GM19397 (cell line): ENCODE measurements around the gene NT5DC2.

Source experiments
- ATAC-seq: cut with Tn5 transposase; IDR thresholded peaks from one replicate; pipeline ENCODE4 v1.9.1; 2021; ENCODE audit warnings: mild to moderate bottlenecking, moderate library complexity; ENCODE audit not compliant: unreplicated experiment

NT5DC2 gene

DNA sequence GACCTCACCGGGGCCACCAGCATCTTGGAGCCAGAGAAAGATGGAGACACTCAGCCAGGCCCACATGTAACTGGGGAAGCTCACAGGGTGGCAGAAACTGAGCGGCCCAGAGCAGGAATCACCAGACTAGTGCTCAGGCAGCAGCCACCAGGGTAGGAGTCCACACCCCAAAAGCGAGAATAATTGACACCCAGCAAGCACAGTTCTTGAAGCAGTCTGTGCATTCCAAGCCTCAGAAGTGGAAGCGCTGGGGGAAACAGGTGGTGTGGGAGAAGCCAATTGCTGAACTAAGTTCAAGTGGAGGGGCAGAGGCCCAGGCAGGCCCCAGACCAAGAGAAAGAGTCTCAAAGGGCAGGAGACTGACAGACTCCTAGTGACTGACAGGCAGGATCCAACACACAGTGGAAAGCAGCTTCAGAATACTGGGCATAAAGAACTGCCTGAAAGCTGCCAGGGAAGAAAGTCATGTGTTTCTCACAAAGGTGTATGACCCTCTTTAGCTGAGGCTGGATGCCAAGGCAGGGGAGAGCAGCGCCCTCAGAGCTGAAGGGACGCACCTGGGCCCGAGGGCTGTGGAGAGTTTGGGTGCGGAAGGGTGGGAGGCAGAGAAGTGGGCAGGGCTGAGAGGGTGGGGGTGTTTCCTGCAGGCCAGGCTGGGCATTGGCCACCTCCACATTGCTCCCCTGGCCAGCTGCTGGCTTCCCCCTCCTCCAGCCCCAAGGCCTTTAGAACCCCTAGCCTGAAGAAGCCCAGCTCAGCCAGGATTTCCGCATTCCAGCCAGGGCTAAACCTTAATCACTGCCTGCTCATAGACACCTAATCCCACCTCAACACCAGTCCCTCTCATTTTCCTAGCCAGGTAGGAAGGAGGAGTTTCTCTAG lies 7.7 kb downstream of the NT5DC2 start:
- no peak for ATAC-seq

- ATAC-seq = no peak
These were observed 8.6 kb downstream of the NT5DC2 start for GRCh38 chr3:52524752-52525679.

DNA sequence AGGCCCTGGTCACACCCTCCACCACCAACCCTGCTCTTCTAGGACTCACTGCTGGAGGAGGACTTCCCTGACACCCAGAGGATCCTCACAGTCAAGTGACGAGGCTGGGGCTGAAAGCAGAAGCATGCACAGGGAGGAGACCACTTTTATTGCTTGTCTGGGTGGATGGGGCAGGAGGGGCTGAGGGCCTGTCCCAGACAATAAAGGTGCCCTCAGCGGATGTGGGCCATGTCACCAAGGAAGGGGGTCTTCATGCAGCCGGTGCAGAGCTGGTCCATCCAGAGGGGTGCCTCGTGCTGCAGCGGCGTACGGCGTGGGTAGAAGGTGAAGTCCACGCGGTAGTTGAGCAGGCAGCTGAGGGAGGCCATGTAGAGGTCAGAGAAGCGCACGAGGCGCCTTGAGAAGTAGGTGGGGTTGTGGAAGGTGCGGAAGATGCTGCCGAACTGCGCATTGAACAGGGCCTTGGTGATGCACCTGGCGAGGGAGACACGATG lies 9.4 kb downstream of the NT5DC2 start:
- no peak for ATAC-seq

DNA sequence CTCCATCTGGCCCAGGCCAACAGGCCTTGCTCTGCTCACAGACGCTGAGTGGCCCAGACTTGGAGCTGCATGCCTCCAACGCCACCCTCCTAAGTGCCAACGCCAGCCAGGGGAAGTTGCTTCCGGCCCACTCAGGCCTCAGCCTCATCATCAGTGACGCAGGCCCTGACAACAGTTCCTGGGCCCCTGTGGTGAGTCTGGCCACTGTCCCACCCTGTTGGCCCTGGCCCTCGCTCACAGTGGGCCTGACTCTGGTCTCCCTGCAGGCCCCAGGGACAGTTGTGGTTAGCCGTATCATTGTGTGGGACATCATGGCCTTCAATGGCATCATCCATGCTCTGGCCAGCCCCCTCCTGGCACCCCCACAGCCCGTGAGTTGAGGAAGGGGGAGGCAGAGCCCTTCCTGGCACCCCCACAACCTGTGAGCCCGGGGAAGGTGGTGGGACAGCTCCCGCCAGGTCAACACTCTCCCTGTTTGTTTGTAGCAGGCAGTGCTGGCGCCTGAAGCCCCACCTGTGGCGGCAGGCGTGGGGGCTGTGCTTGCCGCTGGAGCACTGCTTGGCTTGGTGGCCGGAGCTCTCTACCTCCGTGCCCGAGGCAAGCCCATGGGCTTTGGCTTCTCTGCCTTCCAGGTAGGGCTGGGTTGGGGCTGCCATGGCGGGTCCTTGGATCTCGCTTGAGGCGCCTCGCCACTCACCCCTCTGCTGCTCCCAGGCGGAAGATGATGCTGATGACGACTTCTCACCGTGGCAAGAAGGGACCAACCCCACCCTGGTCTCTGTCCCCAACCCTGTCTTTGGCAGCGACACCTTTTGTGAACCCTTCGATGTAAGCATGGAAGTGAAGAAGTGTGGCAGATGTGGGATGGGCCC lies 10.0 kb downstream of the NT5DC2 start:
- ATAC-seq = no peak

DNA sequence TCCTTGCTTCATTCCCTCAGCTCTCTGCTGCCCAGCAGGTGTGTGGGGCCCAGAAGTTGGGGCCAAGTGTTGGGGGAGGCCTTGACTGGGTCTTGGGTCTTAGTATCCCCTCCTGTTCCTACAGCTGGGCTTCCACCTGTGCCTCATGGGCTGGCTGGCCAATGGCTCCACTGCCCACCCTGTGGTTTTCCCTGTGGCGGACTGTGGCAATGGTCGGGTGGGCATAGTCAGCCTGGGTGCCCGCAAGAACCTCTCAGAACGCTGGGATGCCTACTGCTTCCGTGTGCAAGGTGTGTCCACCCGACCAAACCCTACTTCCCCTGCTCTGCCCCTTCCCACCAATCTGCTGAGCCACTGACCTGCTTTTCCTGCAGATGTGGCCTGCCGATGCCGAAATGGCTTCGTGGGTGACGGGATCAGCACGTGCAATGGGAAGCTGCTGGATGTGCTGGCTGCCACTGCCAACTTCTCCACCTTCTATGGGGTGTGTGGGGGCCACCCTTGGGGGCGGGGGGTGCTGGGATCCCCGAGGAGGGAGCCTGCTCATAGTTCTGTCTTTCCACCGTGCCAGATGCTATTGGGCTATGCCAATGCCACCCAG lies 10.9 kb downstream of the NT5DC2 start:
- no peak for ATAC-seq

- no peak for ATAC-seq
These were observed 11.6 kb downstream of the NT5DC2 start for GRCh38 chr3:52521881-52522650.

DNA sequence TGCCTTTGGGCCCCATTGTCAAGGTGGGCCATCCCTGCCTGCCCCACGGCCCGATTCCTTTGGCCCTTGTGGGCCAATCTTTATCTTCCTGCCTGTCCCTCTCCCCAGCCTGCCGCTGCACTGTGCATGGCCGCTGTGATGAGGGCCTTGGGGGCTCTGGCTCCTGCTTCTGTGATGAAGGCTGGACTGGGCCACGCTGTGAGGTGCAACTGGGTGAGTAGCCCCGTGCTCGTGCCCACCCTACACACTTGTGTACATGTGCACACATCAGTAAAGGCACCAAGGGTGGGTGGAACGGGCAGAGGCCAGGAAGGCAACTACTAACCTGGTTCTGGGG lies 12.2 kb downstream of the NT5DC2 start:
- no peak for ATAC-seq

GRCh38 chr3:52520716-52521487 lies 12.8 kb downstream of the NT5DC2 start:
- no peak for ATAC-seq

- no peak for ATAC-seq
These were observed 13.5 kb downstream of the NT5DC2 start for GRCh38 chr3:52520141-52520667.

GRCh38 chr3:52519445-52520140 lies 14.1 kb downstream of the NT5DC2 start:
- ATAC-seq = no peak

GRCh38 chr3:52518723-52519444 lies 14.8 kb downstream of the NT5DC2 start:
- ATAC-seq = no peak

DNA sequence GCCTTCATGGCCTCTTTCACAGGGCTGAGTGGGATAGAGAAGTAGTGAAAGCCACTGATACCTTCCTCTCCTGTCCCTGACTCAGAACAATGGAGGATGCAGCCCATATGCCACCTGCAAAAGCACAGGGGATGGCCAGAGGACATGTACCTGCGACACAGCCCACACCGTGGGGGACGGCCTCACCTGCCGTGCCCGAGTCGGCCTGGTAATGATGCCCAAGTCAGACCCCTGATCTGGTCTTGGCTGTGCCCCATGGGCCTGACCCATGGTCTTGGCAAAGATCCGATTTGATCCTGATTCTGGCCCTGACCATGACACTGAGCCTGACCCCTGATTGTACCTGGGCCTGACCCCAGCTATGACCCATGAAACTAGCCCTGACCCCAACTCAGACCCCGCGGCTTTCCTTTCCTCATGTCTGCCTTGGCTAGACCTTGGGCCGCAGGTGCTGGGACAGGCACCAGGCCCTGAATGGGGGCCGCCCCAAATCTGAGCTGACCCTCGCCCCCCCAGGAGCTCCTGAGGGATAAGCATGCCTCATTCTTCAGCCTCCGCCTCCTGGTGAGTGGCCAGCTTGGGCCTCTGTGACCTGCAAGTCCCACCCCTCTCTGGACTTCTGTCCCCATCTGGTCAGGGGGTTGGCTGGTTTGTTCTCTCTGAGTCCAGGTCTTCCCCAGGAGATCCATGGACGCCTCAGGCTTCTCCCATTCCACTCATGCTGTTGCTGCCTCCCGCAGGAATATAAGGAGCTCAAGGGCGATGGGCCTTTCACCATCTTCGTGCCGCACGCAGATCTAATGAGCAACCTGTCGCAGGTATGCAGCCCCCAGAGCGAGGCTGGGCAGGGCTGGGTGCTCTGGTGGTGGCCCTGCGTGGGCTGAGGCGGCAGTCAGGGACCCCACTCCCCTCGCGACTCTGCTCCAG lies 15.6 kb downstream of the NT5DC2 start:
- ATAC-seq = no peak

GRCh38 chr3:52516509-52517195 lies 17.0 kb downstream of the NT5DC2 start:
- no peak for ATAC-seq

DNA sequence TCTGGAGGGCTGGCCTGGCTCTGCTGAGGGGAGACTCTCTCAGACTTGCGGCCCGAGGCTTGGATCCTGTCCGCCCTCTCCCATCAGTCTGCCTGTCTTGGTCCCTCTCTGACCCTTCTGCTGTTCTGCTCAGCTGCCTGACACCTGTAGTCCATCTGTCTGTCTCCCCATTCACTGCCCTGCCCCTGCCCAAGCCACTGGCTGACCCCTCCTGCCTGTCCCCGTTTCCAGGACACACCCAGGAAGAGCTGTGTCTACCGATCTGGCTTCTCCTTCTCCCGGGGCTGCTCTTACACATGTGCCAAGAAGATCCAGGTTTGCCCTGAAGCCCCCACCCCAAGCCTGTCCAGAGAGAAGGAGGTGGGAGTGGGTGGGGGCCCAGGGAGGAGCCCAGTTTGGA lies 18.5 kb downstream of the NT5DC2 start:
- ATAC-seq = no peak

DNA sequence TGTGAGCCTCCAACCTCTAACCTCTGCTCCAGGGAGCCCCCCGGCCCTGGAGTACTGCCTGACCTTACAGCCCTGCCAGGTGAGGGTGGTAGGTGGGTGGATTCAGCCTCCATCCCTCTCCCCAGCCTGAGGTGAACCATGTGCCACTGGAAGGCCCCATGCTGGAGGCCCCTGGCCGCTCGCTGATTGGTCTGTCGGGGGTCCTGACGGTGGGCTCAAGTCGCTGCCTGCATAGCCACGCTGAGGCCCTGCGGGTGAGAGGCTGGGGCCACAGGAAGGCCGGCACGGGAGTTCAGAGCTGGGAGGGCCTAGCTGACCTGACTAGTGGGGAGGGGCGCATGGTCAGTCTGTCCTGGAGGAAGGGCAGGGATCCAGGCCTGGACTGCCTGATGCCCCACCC lies 19.1 kb downstream of the NT5DC2 start:
- ATAC-seq = no peak

DNA sequence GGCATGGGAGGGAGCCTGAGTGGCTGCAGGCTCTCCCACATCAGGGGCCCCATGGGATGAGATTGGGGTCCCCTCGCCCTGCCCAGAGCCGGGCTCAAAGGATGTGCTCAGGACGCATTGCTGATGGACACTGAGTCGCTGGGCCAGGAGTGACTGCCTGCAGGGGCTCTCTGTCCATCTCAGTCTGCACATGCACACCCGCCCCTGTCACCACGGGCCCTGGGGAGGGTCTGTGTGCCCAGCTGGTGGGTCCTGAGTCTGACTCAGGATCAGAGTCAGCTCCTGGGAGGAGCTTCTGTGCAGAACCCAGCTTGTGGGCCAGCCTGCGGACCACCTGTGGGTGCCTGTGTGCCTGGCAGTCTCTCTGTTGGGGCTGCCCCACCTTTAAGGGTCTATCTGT lies 20.4 kb downstream of the NT5DC2 start:
- ATAC-seq = no peak
